Right ventricle myocardium inferior (tissue), 1 donor: ENCODE data around the gene RBBP8. TPM values are rescaled to one million over a fixed set of nuclear protein-coding genes. Genes with fewer than 3 reads are reported as not detected.
"Not testable (repeated sequence)": the region's sequence is repeated elsewhere in the genome, so short reads cannot be mapped to it uniquely, and the experiment has no call there.

ENCODE experiments used
- ATAC-seq: fragments of 200-7000 bp; cut with Tn5 transposase; one replicate; pipeline ENCODE4 v1.9.1; 2020; ENCODE audit warnings: mild to moderate bottlenecking, moderate library complexity
- DNase-seq: peaks from one replicate; pipeline ENCODE4 v3.0.0; 2021; ENCODE audit errors: missing footprints
- intact Hi-C: fragments of 100-400 bp; cut with DNase I; formaldehyde crosslinking; loops from one replicate; pipeline ENCODE4 v1.11.0; 2022
- total RNA-seq: library from RNA; stranded (reverse); fragmentation: NEBNext Ultra II Directional; extraction: Animal tissue kit (Norgen Biotek cat#: 25700); gene quantifications from one replicate; pipeline ENCODE4 v1.2.1, GENCODE V29; 2021
- donor health status: DM: no; HTN: yes; CAD: no; lungs with severe emphysema.

Gene RBBP8
- total RNA-seq, 1 donor from 2014 or later = 5.1 TPM

- intact Hi-C loops = no loop called here
- no peak for ATAC-seq
- DNase-seq = no peak
Observed at GRCh38 chr18:22935431-22935830, 2.3 kb downstream of the RBBP8 start.

- intact Hi-C loops = no loop called here
- DNase-seq = no peak
- no peak for ATAC-seq
Observed at GRCh38 chr18:22936515-22936914, 3.4 kb downstream of the RBBP8 start.

GRCh38 chr18:22939649-22940048 lies 6.5 kb downstream of the RBBP8 start:
- DNase-seq (no peak), ATAC-seq (no peak)
- intact Hi-C loops = no loop called here

GRCh38 chr18:22943847-22944246 lies 10.7 kb downstream of the RBBP8 start:
- DNase-seq (no peak), ATAC-seq (no peak)
- intact Hi-C loops = no loop called here

GRCh38 chr18:22946217-22946616 lies 13.1 kb downstream of the RBBP8 start:
- ATAC-seq = no peak
- no peak for DNase-seq
- intact Hi-C loops = no loop called here

- intact Hi-C loops = no loop called here
- DNase-seq (no peak), ATAC-seq (no peak)
Observed at GRCh38 chr18:22946846-22947245, 13.7 kb downstream of the RBBP8 start.

GRCh38 chr18:22951823-22952222 lies 18.7 kb downstream of the RBBP8 start:
- ATAC-seq (no peak), DNase-seq (no peak)

GRCh38 chr18:22952525-22952924 lies 19.4 kb downstream of the RBBP8 start:
- ATAC-seq = no peak
- no peak for DNase-seq
- intact Hi-C loops = no loop called here

More at GRCh38 chr18:22951823-22952222, 18.7 kb downstream of the RBBP8 start:
- intact Hi-C loops = no loop called here

GRCh38 chr18:22953982-22954381 lies 20.9 kb downstream of the RBBP8 start:
- intact Hi-C loops, DNase-seq, ATAC-seq: not testable (repeated sequence)

- no peak for DNase-seq
- ATAC-seq = no peak
- intact Hi-C loops = no loop called here
Observed at GRCh38 chr18:22956226-22956625, 23.1 kb downstream of the RBBP8 start.

- DNase-seq = no peak
- no peak for ATAC-seq
- intact Hi-C loops = no loop called here
Observed at GRCh38 chr18:22961156-22961555, 28.0 kb downstream of the RBBP8 start.

- intact Hi-C loops = no loop called here
- DNase-seq = no peak
- no peak for ATAC-seq
Observed at GRCh38 chr18:22962004-22962403, 28.9 kb downstream of the RBBP8 start.

- intact Hi-C loops = no loop called here
- no peak for ATAC-seq
- no peak for DNase-seq
Observed at GRCh38 chr18:22964116-22964515, 31.0 kb downstream of the RBBP8 start.

- intact Hi-C loops = no loop called here
- no peak for ATAC-seq
- no peak for DNase-seq
Observed at GRCh38 chr18:22964722-22965121, 31.6 kb downstream of the RBBP8 start.

- intact Hi-C loops = no loop called here
- DNase-seq = no peak
- ATAC-seq = no peak
Observed at GRCh38 chr18:22971038-22971437, 37.9 kb downstream of the RBBP8 start.

GRCh38 chr18:22974001-22974400 lies 40.9 kb downstream of the RBBP8 start:
- DNase-seq = no peak
- intact Hi-C loops = no loop called here
- ATAC-seq = no peak

GRCh38 chr18:22974707-22975106 lies 41.6 kb downstream of the RBBP8 start:
- intact Hi-C loops = no loop called here
- ATAC-seq (no peak), DNase-seq (no peak)

GRCh38 chr18:22975508-22975907 lies 42.4 kb downstream of the RBBP8 start:
- intact Hi-C loops = no loop called here
- DNase-seq = no peak
- no peak for ATAC-seq

- no peak for ATAC-seq
- intact Hi-C loops = no loop called here
- no peak for DNase-seq
Observed at GRCh38 chr18:22977847-22978701, 44.9 kb downstream of the RBBP8 start.

GRCh38 chr18:22980394-22980793 lies 47.3 kb downstream of the RBBP8 start:
- ATAC-seq (no peak), DNase-seq (no peak)
- intact Hi-C loops = loop anchor here (5.0 kb wide), 1 partner anchor 178 kb away; no protein-coding TSS in a partner anchor
